OCI-LY7 (cell line): ENCODE results near the gene RAPGEF4. TPM values are rescaled to one million over a fixed set of nuclear protein-coding genes. Genes with fewer than 3 reads are reported as not detected.

ENCODE experiments used
- BruUV-seq: library from RNA; stranded (reverse); fragments of 400-500 nt; replicated peaks from 2 replicates; lab custom pipeline; 2021; lab: Mats Ljungman, UMichigan
- CTCF ChIA-PET: fragments of 300-600 bp; sonication (Branson Sonifier 250); formaldehyde crosslinking; loops from one replicate; lab custom pipeline; 2022; ENCODE audit warnings: antibody characterized with exemption; ENCODE audit not compliant: unreplicated experiment; lab: Charles Lee
- POLR2A ChIA-PET: fragments of 300-600 bp; sonication (Branson Sonifier 250); formaldehyde crosslinking; loops from one replicate; lab custom pipeline; 2022; ENCODE audit warnings: antibody characterized with exemption; lab: Charles Lee
- DNase-seq: peaks from one replicate; pipeline ENCODE4 v3.0.0-alpha.2; 2015; ENCODE audit warnings: low spot score
- H2AFZ ChIP-seq: fragments of 200-600 bp; sonication (generic), shearing (Covaris generic); 2 replicates; pipeline ENCODE4 v1.6.1; 2014; ENCODE audit warnings: mild to moderate bottlenecking, antibody characterized with exemption, low read length, moderate library complexity
- H3K27ac ChIP-seq: fragments of 200-600 bp; sonication (generic); 2 replicates; pipeline ENCODE4 v1.5.1; 2014; ENCODE audit warnings: mixed run types, low read depth, mild to moderate bottlenecking, moderate library complexity, low read length, inconsistent platforms; ENCODE audit not compliant: poor library complexity, severe bottlenecking
- H3K36me3 ChIP-seq: fragments of 200-600 bp; sonication (generic); 2 replicates; pipeline ENCODE4 v1.6.1; 2014; ENCODE audit warnings: mild to moderate bottlenecking, antibody characterized with exemption, low read length, moderate library complexity, mixed read lengths; ENCODE audit not compliant: insufficient read depth
- H3K4me1 ChIP-seq: fragments of 200-600 bp; sonication (generic); 2 replicates; pipeline ENCODE4 v1.5.1; 2014; ENCODE audit warnings: mild to moderate bottlenecking, low read length; ENCODE audit not compliant: insufficient read depth, poor library complexity, severe bottlenecking
- H3K4me2 ChIP-seq: fragments of 200-600 bp; sonication (generic); 2 replicates; pipeline ENCODE4 v1.6.1; 2014; ENCODE audit warnings: mild to moderate bottlenecking, low read length
- H3K4me3 ChIP-seq: fragments of 200-600 bp; sonication (generic); 2 replicates; pipeline ENCODE4 v1.5.1; 2014; ENCODE audit warnings: mild to moderate bottlenecking, low read depth, low read length; ENCODE audit not compliant: poor library complexity, severe bottlenecking
- H3K79me2 ChIP-seq: fragments of 200-600 bp; sonication (generic); 2 replicates; pipeline ENCODE4 v1.6.1; 2016; ENCODE audit warnings: low read depth, mild to moderate bottlenecking, low read length, moderate library complexity, mixed read lengths; ENCODE audit not compliant: insufficient read depth
- H3K9me2 ChIP-seq: fragments of 200-600 bp; sonication (generic); 2 replicates; pipeline ENCODE4 v1.6.1; 2016; ENCODE audit warnings: mild to moderate bottlenecking, low read length, mixed read lengths; ENCODE audit not compliant: insufficient read depth
- H3K9me3 ChIP-seq: fragments of 200-600 bp; sonication (generic); 2 replicates; pipeline ENCODE4 v1.6.1; 2014; ENCODE audit warnings: mild to moderate bottlenecking, mixed run types, low read length, mixed read lengths
- H4K20me1 ChIP-seq: fragments of 200-600 bp; sonication (generic); 2 replicates; pipeline ENCODE4 v1.6.1; 2014; ENCODE audit warnings: mild to moderate bottlenecking, antibody characterized with exemption, low read length, moderate library complexity, mixed read lengths; ENCODE audit not compliant: insufficient read depth
- CTCF ChIP-seq: fragments of 200-600 bp; sonication (generic); conservative IDR thresholded peaks from 2 replicates; pipeline ENCODE4 v1.5.1; 2014; ENCODE audit warnings: mild to moderate bottlenecking, antibody characterized with exemption, low read length, moderate library complexity, mixed read lengths
- EZH2phosphoT487 ChIP-seq: fragments of 200-600 bp; sonication (generic); IDR thresholded peaks from 2 replicates; pipeline ENCODE4 v1.6.1; 2018; ENCODE audit warnings: low read depth, borderline replicate concordance, mild to moderate bottlenecking, mixed run types, antibody characterized with exemption, low read length, moderate library complexity, mixed read lengths
- intact Hi-C: fragments of 100-400 bp; cut with micrococcal nuclease; formaldehyde crosslinking; loops from one replicate; pipeline ENCODE4 v1.10.0; 2022; ENCODE audit not compliant: unreplicated experiment
- total RNA-seq, 2 experiments: library from RNA; depleted of rRNA in 1 of 2; stranded (reverse); fragments of >200 nt in 1 of 2; shearing (Covaris generic) in 1 of 2; gene quantifications; 2 replicates each; pipeline ENCODE4 v1.2.3, GENCODE V29; 2014 to 2022

The RAPGEF4 gene
- total RNA-seq, 2 experiments from 2014 or later, result 0.22 to 0.55 TPM

DNA sequence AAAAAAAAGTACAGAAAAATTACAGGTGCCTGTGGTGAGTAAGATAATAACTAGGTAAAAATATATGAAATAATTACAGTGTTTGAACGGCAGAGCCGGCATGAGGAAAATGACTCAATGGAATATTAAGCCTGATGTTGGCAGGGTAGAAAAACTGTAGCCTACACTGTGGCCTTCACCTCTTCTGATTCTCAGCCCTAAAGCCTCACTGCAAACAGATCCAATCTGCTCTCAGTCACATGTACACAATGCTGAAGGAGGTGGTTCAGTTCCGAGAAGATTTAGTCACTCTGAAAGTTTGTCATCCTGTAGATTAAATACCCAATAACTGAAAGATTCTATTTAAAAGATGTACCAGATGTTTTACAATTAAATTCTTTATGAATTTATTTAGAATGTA is 273.1 kb downstream of the RAPGEF4 start:
- no peaks in the 10 kb centered on the region for H3K36me3 ChIP-seq
- H3K79me2 ChIP-seq, result no peaks in the 10 kb centered on the region
- no peaks in the 10 kb centered on the region for H3K9me3 ChIP-seq
- H3K4me1 ChIP-seq, result no peaks in the 10 kb centered on the region
- no TSS peak for BruUV-seq
- DNase-seq, result no peak
- H3K4me3 ChIP-seq, result no peak overlapping the region
- H2AFZ ChIP-seq, result no peak overlapping the region
- H4K20me1 ChIP-seq, result no peaks in the 10 kb centered on the region
- no peak overlapping the region for H3K4me2 ChIP-seq
- H3K9me2 ChIP-seq, result no peaks in the 10 kb centered on the region
- ChIA-PET CTCF (no interaction called here), POLR2A (interaction anchor here (0.6 to 0.7 kb wide), 2 partner anchors 58 to 1967 kb away, joined by 3 read pairs; no protein-coding TSS in a partner anchor)
- H3K27ac ChIP-seq, result no peak overlapping the region
- intact Hi-C loops, result no loop called here
- TF ChIP-seq CTCF (no peak), EZH2phosphoT487 (no peak)

GRCh38 chr2:173010233-173010632 is 274.6 kb downstream of the RAPGEF4 start:
- H3K9me2 ChIP-seq, result no peaks in the 10 kb centered on the region
- H3K27ac ChIP-seq, result no peak overlapping the region
- ChIA-PET POLR2A (no interaction called here), CTCF (no interaction called here)
- H3K4me3 ChIP-seq, result no peak overlapping the region
- no peak for DNase-seq
- H3K9me3 ChIP-seq, result no peaks in the 10 kb centered on the region
- H3K79me2 ChIP-seq, result no peaks in the 10 kb centered on the region
- TF ChIP-seq CTCF, result no peak
- no peaks in the 10 kb centered on the region for H4K20me1 ChIP-seq
- H3K4me2 ChIP-seq, result no peak overlapping the region
- intact Hi-C loops, result no loop called here
- H2AFZ ChIP-seq, result no peak overlapping the region
- no TSS peak for BruUV-seq
- no peaks in the 10 kb centered on the region for H3K4me1 ChIP-seq
- H3K36me3 ChIP-seq, result no peaks in the 10 kb centered on the region

DNA sequence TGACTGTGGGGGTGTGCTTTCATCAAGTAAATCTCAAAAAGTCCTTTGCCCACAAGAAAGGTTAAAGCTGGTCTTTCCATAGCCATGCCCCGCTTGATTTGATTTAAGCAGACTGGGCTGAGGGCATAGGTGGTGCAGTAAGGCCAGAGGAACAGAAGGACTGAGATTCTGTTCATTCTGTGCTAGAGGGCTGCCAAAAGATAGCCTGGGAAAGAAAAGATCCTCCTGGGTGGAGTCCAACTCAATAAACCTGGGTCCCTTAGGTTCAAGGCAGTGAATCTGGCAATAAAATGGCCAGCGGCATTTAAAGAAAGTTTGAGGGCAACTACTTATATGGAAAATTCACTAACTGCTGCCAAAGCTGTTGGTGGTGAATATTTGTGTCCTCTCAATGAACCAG is 280.8 kb downstream of the RAPGEF4 start:
- POLR2A ChIA-PET, result interaction anchor here (0.6 kb wide), 1 partner anchor 1278 kb away, joined by 3 read pairs; no protein-coding TSS in a partner anchor
- Histone ChIP-seq H3K79me2 (no peaks in the 10 kb centered on the region), H3K36me3 (no peaks in the 10 kb centered on the region), H3K9me3 (no peaks in the 10 kb centered on the region), H3K4me2 (no peak overlapping the region), H3K27ac (no peak overlapping the region), H3K9me2 (no peaks in the 10 kb centered on the region), H4K20me1 (no peaks in the 10 kb centered on the region), H3K4me3 (no peak overlapping the region), H3K4me1 (no peaks in the 10 kb centered on the region), H2AFZ (no peak overlapping the region)
- BruUV-seq, result no TSS peak
- no peak for DNase-seq
- TF ChIP-seq EZH2phosphoT487 (no peak), CTCF (no peak)
- CTCF ChIA-PET, result no interaction called here
- intact Hi-C loops, result no loop called here
